Stimulated activated CD4-positive, alpha-beta T cell treated with anti-CD3 and anti-CD28 coated beads, Interleukin-2, amount 100 ng/mL, for 4 hours (primary cell): ENCODE measurements around the gene SIGLEC14.

Experiments used
- DNase-seq: peaks from one replicate; pipeline ENCODE4 v3.0.0-alpha.2; 2020; ENCODE audit warnings: low read depth

Gene SIGLEC14

GRCh38 chr19:51621178-51621577 lies 25.4 kb downstream of the SIGLEC14 start:
- no peak for DNase-seq

GRCh38 chr19:51615991-51616390 lies 30.6 kb downstream of the SIGLEC14 start:
- DNase-seq = no peak

GRCh38 chr19:51614789-51615188 lies 31.8 kb downstream of the SIGLEC14 start:
- no peak for DNase-seq

GRCh38 chr19:51610576-51610975 lies 36.0 kb downstream of the SIGLEC14 start:
- no peak for DNase-seq

GRCh38 chr19:51607920-51608562 lies 38.6 kb downstream of the SIGLEC14 start:
- DNase-seq = peak; percentile 13

GRCh38 chr19:51607077-51607476 lies 39.5 kb downstream of the SIGLEC14 start:
- DNase-seq = no peak

- DNase-seq = no peak
These were observed 44.3 kb downstream of the SIGLEC14 start for GRCh38 chr19:51602189-51602854.

GRCh38 chr19:51600940-51601580 lies 45.6 kb downstream of the SIGLEC14 start:
- DNase-seq = no peak

GRCh38 chr19:51599084-51599483 lies 47.5 kb downstream of the SIGLEC14 start:
- no peak for DNase-seq

GRCh38 chr19:51598159-51598915 lies 48.3 kb downstream of the SIGLEC14 start:
- DNase-seq = no peak

- no peak for DNase-seq
These were observed 51.1 kb downstream of the SIGLEC14 start for GRCh38 chr19:51595190-51596175.

- DNase-seq = no peak
These were observed 51.9 kb downstream of the SIGLEC14 start for GRCh38 chr19:51594774-51595109.

- peak; percentile 96 for DNase-seq
These were observed 52.5 kb downstream of the SIGLEC14 start for GRCh38 chr19:51593969-51594773.

- DNase-seq = no peak
These were observed 53.3 kb downstream of the SIGLEC14 start for GRCh38 chr19:51593138-51593890.
